GM19455 (cell line): ENCODE data around the gene CEP128.
"Not testable (repeated sequence)": the region's sequence is repeated elsewhere in the genome, so short reads cannot be mapped to it uniquely, and the experiment has no call there.

ENCODE experiments used
- ATAC-seq: cut with Tn5 transposase; IDR thresholded peaks from one replicate; pipeline ENCODE4 v1.9.1; 2021; ENCODE audit not compliant: unreplicated experiment

Gene CEP128

GRCh38 chr14:80954687-80955299 lies 13.3 kb upstream of the CEP128 start:
- peak; percentile 25 for ATAC-seq

- ATAC-seq, result not testable (repeated sequence)
These were observed 11.7 kb upstream of the CEP128 start for GRCh38 chr14:80953211-80953610.

DNA sequence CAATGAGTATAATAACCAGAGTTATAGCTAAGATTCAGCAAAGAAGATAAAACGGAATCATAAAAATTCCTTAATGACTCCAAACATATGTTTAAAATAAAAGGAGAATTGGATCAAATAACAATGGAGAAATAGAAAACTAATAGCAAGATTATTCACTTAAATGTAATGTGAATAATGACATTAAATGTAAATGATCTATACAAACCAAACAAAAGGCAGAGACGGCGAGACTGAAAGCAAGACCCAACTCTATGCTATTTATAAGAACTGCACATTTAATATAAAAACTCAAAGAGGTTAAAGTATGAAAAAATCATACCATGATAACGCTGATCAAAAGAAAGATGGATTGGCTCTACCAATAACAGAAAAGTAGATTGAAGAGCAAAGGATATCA lies 10.0 kb upstream of the CEP128 start:
- ATAC-seq, result no peak

DNA sequence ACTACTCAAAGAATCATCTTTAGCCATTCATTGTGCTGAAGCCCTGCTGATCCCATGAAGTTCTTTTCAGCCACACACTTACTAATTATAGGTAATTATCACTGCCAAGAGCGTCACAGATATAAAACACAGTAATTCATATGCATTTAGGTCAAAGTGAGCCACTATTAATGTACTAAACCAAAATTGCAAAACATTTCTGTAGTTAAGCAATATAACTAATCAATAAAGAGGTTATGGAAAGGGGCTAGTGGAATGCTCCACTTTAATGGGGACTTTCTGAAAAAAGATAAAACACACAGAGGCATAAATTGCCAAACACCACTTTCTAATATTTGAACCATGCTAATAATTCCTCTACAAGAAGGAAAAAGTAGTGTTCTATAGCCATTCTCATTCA lies 6.8 kb upstream of the CEP128 start:
- no peak for ATAC-seq

DNA sequence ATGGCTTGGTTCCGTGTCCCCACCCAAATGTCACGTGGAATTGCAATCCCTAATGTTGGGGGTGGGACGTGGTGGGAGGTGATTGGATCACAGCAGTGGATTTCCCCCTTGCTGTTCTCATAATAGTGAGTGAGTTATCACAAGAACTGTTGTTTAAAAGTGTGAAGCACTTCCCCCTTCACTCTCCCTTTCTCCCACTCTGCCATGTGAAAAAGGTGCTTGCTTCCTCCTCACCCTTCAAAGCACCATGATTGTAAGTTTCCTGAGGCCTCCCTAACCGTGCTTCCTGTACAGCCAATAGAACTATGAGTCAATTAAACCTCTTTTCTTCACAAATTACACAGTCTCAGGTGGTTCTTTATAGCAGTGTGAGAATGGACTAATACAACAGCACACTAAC lies 5.3 kb upstream of the CEP128 start:
- ATAC-seq, result no peak

- ATAC-seq, result no peak
These were observed 4.6 kb upstream of the CEP128 start for GRCh38 chr14:80946187-80946586.

GRCh38 chr14:80944861-80945617 lies 3.5 kb upstream of the CEP128 start:
- no peak for ATAC-seq

- peak; percentile 20 for ATAC-seq
These were observed 658 bp upstream of the CEP128 start for GRCh38 chr14:80942191-80942600.

GRCh38 chr14:80940146-80940545 lies 1.4 kb downstream of the CEP128 start:
- ATAC-seq, result no peak

DNA sequence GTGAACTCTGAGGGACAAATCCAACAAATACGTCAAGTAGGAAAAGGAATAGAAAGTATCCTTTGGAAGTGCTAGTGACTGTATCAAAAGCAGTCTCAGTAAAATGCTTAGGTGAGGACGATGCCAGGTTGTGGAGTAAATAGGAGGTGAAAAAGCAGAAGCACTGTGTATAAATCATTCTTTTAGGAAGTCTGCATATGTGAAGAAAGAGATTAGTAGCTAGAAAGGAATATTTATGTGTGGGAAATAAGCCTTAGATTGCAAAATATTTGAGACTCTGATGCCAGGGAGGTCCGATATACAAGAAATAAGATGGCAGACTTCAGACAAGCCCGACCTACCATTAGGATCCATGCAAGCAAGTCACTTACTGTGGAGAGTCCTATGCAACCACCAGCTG lies 7.9 kb downstream of the CEP128 start:
- ATAC-seq, result no peak

- ATAC-seq, result no peak
These were observed 8.3 kb downstream of the CEP128 start for GRCh38 chr14:80933282-80933681.

DNA sequence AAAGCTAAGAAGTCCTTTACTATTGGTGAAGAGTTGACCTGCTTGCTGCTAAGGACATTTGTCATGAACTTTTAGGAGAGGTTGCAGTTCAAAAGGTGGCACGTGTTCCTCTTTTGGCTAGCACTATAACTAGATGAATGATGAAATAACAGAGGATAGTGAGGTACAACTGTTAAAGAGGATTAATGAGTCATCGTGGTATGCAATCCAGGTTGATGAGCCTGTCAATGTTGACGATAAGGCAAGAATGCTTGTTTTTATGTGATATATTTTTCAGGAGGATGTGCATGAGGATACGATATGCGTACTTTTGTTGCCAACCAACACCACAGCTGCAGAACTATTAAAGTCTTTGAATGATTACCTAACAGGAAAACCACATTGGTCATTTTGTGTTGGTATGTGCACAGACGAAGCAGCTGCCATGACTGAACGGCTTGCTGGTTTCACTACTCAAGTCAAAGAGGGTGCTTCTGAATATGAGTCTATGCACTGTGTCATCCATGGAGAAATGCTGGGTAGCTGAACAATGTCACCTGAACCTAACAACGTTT lies 10.6 kb downstream of the CEP128 start:
- peak; percentile 96 for ATAC-seq

- ATAC-seq, result peak; percentile 42
These were observed 11.4 kb downstream of the CEP128 start for GRCh38 chr14:80930095-80930494.

DNA sequence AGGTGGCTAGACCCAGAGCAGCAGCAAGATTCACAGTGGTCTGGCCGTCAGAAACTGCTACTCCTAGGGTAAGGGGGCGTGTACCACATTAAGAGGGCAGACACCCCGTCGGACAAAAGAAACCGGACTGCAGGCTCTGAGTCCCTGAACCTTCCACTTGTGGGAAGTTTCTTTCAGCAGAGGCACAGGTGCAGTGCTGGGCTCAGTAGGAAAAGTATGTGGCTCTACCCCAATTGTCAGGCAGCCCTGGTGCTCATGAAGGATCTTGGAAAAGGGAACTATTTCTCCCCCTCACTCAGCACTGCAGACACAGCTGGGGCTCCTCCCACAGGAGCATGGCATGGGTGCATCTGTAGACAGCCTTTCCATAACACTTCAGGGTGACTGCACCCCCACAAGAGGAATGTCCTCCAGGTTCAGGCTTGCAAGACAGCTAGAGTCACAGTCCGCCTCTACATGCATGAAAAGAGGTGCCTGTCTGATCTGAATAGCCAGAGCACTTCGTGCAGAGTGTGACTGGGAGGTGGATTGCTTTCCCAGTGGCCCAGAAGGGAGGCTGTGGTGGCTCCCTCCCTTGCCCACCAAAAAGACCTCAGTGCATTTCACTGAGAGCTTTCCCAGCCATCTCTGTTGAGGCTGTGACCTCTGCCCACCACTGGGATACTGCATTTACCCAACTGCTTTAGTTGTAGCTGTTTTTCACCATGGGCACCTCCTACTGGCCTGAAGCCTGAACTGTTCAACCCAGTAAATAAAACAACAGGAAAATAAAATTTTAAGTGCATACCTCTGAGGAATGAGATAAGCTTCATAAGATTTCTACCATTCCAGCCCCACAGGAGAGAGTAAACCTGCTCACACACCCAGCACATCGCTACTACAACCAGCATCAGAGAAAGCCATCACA lies 14.2 kb downstream of the CEP128 start:
- ATAC-seq, result no peak

DNA sequence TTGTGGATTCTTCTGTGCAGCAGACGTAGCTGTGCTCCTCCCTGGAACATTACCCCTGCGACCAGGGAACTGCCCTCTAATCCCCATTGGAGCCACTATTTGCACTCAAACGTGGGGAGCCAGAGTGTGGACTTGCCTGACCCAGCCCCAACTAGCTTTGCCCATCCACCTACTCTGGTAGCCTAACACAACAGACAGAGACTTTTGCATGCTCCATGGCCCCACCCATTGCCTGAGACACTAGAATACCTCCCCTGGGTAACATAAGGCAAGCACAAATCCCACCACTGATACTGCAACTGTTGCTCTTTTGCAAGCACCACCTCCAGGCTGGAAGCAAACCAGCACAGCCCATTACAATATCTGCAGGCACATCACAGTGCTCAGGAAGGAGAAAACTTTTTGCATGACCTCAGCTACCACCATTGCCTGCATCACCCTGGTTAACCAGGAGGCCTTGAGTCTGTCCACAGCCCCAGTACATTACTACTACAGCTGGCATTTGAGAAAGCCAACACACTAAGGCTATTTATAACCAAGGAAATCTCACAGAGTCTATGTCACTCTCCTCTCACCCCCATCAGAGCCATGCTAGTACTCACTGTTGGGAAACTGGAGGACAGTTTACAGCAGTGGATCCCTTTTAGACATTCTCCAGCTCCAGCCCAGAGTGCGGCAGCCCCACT lies 15.0 kb downstream of the CEP128 start:
- ATAC-seq, result no peak

- no peak for ATAC-seq
These were observed 17.0 kb downstream of the CEP128 start for GRCh38 chr14:80924365-80925103.

DNA sequence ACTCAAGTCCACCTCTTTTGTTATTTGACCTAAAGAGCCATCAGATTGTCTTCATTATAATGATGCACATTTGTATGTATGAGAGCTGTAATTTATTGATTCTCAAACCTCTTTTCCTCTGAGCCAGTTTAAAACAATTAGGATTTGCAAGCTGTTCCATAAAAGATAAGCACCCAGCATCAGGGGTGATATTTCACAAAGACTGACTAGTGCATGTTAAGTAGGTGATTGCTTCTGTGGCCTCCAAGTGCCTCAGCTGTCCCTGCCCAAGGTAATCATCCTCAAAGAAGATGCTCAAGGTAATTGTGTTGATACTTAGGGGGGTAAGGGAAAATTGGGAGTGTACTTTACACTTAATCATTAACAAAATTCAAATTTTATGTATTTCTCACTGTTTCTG lies 18.2 kb downstream of the CEP128 start:
- ATAC-seq, result no peak

DNA sequence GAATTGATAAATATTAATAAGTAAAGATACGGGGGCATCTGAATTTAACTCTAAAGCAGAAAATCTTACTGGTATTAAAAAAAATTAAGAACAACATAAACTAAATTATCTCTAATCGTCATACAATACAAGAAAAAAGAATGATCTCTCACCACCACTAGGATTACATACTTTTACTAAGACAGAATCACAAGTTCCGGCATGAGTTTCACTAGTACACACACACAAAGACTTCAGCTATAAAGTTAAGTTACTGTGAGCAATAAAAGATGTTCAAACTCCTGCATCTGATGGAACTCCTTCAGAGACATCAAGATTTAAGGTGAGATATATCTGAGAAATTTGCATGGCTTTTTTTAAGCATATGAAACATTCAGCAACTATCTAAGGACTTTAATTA lies 21.9 kb downstream of the CEP128 start:
- ATAC-seq, result no peak

GRCh38 chr14:80912013-80912412 lies 29.5 kb downstream of the CEP128 start:
- ATAC-seq, result not testable (repeated sequence)

- no peak for ATAC-seq
These were observed 34.6 kb downstream of the CEP128 start for GRCh38 chr14:80906946-80907345.
